Bronchial epithelial cell (primary cell): ENCODE results near the gene CERS1. TPM values are rescaled to one million over a fixed set of nuclear protein-coding genes. Genes with fewer than 3 reads are reported as not detected.

Source experiments
- DNase-seq: peaks from one replicate; pipeline ENCODE4 v3.0.0-alpha.2; 2010; ENCODE audit warnings: low read depth
- FAIRE-seq: peaks from 2 replicates; lab custom pipeline; 2011; peaks lifted over from hg19 to GRCh38; lab: Jason Lieb, UNC
- H3K27me3 ChIP-seq: 2 replicates; pipeline ENCODE4 v1.5.1; 2011; ENCODE audit warnings: low read length; ENCODE audit not compliant: control insufficient read depth, insufficient read depth
- H3K36me3 ChIP-seq: 2 replicates; pipeline ENCODE4 v1.5.1; 2011; ENCODE audit warnings: low read length; ENCODE audit not compliant: control insufficient read depth, insufficient read depth
- H3K4me3 ChIP-seq: 2 replicates; pipeline ENCODE4 v1.5.1; 2011; ENCODE audit warnings: mild to moderate bottlenecking, low read depth, low read length, control low read depth
- CTCF ChIP-seq: IDR thresholded peaks from 2 replicates; pipeline ENCODE4 v1.5.1; 2011; ENCODE audit warnings: mild to moderate bottlenecking, moderate library complexity, low read length, control low read depth, inconsistent platforms; ENCODE audit not compliant: insufficient read depth, severe bottlenecking
- total RNA-seq: library from RNA; depleted of rRNA; stranded (reverse); fragments of >200 nt; gene quantifications from 2 replicates; pipeline ENCODE4 v1.2.1, GENCODE V29; 2014

The CERS1 gene
- total RNA-seq, 1 donor from 2014 or later: 0.26 TPM

- FAIRE-seq (no peak), DNase-seq (no peak)
- no peak for TF ChIP-seq CTCF
- Histone ChIP-seq H3K4me3 (no peak overlapping the region), H3K36me3 (peaks cover 20% of the 10 kb centered on the region), H3K27me3 (peaks cover 2% of the 10 kb centered on the region)
Observed at GRCh38 chr19:18901491-18901890, 5.5 kb upstream of the CERS1 start.

GRCh38 chr19:18900700-18901481 lies 4.9 kb upstream of the CERS1 start:
- Histone ChIP-seq H3K36me3 (peaks cover 15% of the 10 kb centered on the region), H3K27me3 (peaks cover 3% of the 10 kb centered on the region), H3K4me3 (no peak overlapping the region)
- no peak for TF ChIP-seq CTCF
- no peak for FAIRE-seq
- DNase-seq: no peak

GRCh38 chr19:18899624-18900560 lies 3.9 kb upstream of the CERS1 start:
- H3K4me3 ChIP-seq: no peak overlapping the region
- peaks cover 5% of the 10 kb centered on the region for H3K27me3 ChIP-seq
- peaks cover 10% of the 10 kb centered on the region for H3K36me3 ChIP-seq
- TF ChIP-seq CTCF: no peak
- FAIRE-seq (no peak), DNase-seq (no peak)

GRCh38 chr19:18898607-18899408 lies 2.9 kb upstream of the CERS1 start:
- TF ChIP-seq CTCF: no peak
- H3K36me3 ChIP-seq: peaks cover 7% of the 10 kb centered on the region
- DNase-seq (no peak), FAIRE-seq (no peak)
- H3K4me3 ChIP-seq: no peak overlapping the region
- H3K27me3 ChIP-seq: peaks cover 10% of the 10 kb centered on the region

GRCh38 chr19:18898081-18898606 lies 2.2 kb upstream of the CERS1 start:
- Histone ChIP-seq H3K27me3 (peaks cover 10% of the 10 kb centered on the region), H3K36me3 (peaks cover 3% of the 10 kb centered on the region), H3K4me3 (no peak overlapping the region)
- no peak for DNase-seq
- TF ChIP-seq CTCF: no peak
- FAIRE-seq: no peak
